K562 (cell line): ENCODE results near the gene PLEKHH2. TPM values are rescaled to one million over a fixed set of nuclear protein-coding genes. Genes with fewer than 3 reads are reported as not detected.

Experiments
- ARID1B ChIP-seq: fragments of 450-650 bp; IDR thresholded peaks from 2 replicates; pipeline ENCODE4 v1.6.1; 2016; ENCODE audit warnings: antibody characterized with exemption, mild to moderate bottlenecking, inconsistent platforms
- CEBPG ChIP-seq, 3 experiments: fragments of 200-800 bp in 1 of 3; sonication (Bioruptor generic) in 1 of 3; sonication (generic) in 1 of 3; formaldehyde crosslinking in 1 of 3; IDR thresholded peaks in 2 of 3; conservative IDR thresholded peaks in 1 of 3; 2 replicates each; pipeline versions ENCODE4 v1.6.1 to v1.8.0; 2016 to 2022; ENCODE audit warnings: missing compliant biosample characterization in 2 of 3, missing genetic modification characterization in 2 of 3, mild to moderate bottlenecking in 1 of 3, missing genetic modification reagents in 1 of 3
- DIDO1 ChIP-seq: fragments of 450-650 bp; IDR thresholded peaks from 2 replicates; pipeline ENCODE4 v1.6.1; 2016; ENCODE audit warnings: low read depth, missing biosample characterization, missing genetic modification characterization
- ETV6 ChIP-seq, 3 experiments: fragments of 150-350 bp in 1 of 3; sonication (generic) in 1 of 3; formaldehyde crosslinking in 1 of 3; IDR thresholded peaks; 2 replicates each; pipeline versions ENCODE4 v1.6.1 to v1.8.0; 2014 to 2022; ENCODE audit warnings: borderline replicate concordance in 2 of 3, low read depth in 2 of 3, antibody characterized with exemption in 1 of 3, low read length in 1 of 3, mild to moderate bottlenecking in 1 of 3, missing genetic modification reagents in 1 of 3
- FOS ChIP-seq: IDR thresholded peaks from 3 replicates; pipeline ENCODE4 v1.6.1; 2011; ENCODE audit not compliant: insufficient read length; ENCODE audit errors: extremely low read depth
- GATAD2B ChIP-seq: fragments of 450-650 bp; IDR thresholded peaks from 2 replicates; pipeline ENCODE4 v1.6.1; 2017; ENCODE audit warnings: mild to moderate bottlenecking, borderline replicate concordance
- JUNB ChIP-seq: fragments of 450-650 bp; formaldehyde crosslinking; conservative IDR thresholded peaks from 2 replicates; pipeline ENCODE4 v1.4.0; 2020; ENCODE audit warnings: mild to moderate bottlenecking
- L3MBTL2 ChIP-seq: fragments of 450-650 bp; IDR thresholded peaks from 2 replicates; pipeline ENCODE4 v1.6.1; 2016; ENCODE audit warnings: mild to moderate bottlenecking, moderate library complexity
- MEIS2 ChIP-seq: fragments of 450-650 bp; IDR thresholded peaks from 2 replicates; pipeline ENCODE4 v1.6.1; 2014; ENCODE audit warnings: mild to moderate bottlenecking; ENCODE audit not compliant: partially characterized antibody
- MTA3 ChIP-seq: fragments of 450-650 bp; formaldehyde crosslinking; IDR thresholded peaks from 2 replicates; pipeline ENCODE4 v1.6.1; 2017; ENCODE audit warnings: mild to moderate bottlenecking, borderline replicate concordance
- POLR2G ChIP-seq: fragments of 200-400 bp; formaldehyde crosslinking; IDR thresholded peaks from 2 replicates; pipeline ENCODE4 v1.6.1; 2017; ENCODE audit warnings: low read depth, mild to moderate bottlenecking, antibody characterized with exemption, low read length, moderate library complexity
- TCF7 ChIP-seq: sonication (generic); IDR thresholded peaks from 2 replicates; pipeline ENCODE4 v1.6.1; 2016; ENCODE audit warnings: antibody characterized with exemption, borderline replicate concordance
- TGIF2 ChIP-seq: sonication (generic); formaldehyde crosslinking; IDR thresholded peaks from 2 replicates; pipeline ENCODE4 v1.8.1; 2022; ENCODE audit warnings: mild to moderate bottlenecking, missing genetic modification reagents, moderate library complexity
- ZNF175 ChIP-seq: fragments of 200-800 bp; sonication (Bioruptor generic); IDR thresholded peaks from 2 replicates; pipeline ENCODE4 v1.6.1; 2016; ENCODE audit warnings: low read depth, mild to moderate bottlenecking, missing genetic modification characterization, missing compliant biosample characterization
- ZNF324 ChIP-seq: fragments of 250-450 bp; sonication (Bioruptor Pico); IDR thresholded peaks from 2 replicates; pipeline ENCODE4 v1.4.0; 2020; ENCODE audit warnings: mild to moderate bottlenecking
- ZNF551 ChIP-seq: fragments of 250-450 bp; sonication (Bioruptor Pico); IDR thresholded peaks from 2 replicates; pipeline ENCODE4 v1.5.0; 2021; ENCODE audit warnings: mild to moderate bottlenecking, moderate library complexity
- polyA plus RNA-seq, 8 experiments: library from polyadenylated mRNA; depleted of rRNA in 4 of 8; stranded (reverse) in 5 of 8; unstranded in 3 of 8; fragments of >200 nt; fragmentation: Nextera tagmentation in 2 of 8; fragmentation: Illumina TruSeq in 1 of 8; extraction: Ambion mirVana in 2 of 8; extraction: Trizol in 1 of 8; gene quantifications; 2 replicates each; pipeline versions ENCODE4 v1.2.1 to v1.2.3, GENCODE V29; 2011 to 2014; ENCODE audit warnings: inconsistent platforms in 1 of 8, missing spikeins in 1 of 8
- total RNA-seq, 7 experiments: library from RNA; depleted of rRNA in 6 of 7; stranded (reverse); fragments of >200 nt in 6 of 7; fragmentation: Illumina TruSeq in 2 of 7; extraction: Trizol in 2 of 7; gene quantifications; 2 replicates each; pipeline versions ENCODE4 v1.2.1 to v1.2.3, GENCODE V29; 2011 to 2021; ENCODE audit warnings: low replicate concordance in 1 of 7
- TF ChIP-seq, protein P1 (sequence below), 2 experiments: IDR thresholded peaks in 1 of 2; conservative IDR thresholded peaks in 1 of 2; 2 replicates each; pipeline ENCODE4 v1.6.1; 2016; ENCODE audit warnings: low read depth in 2 of 2, mild to moderate bottlenecking in 1 of 2, missing compliant biosample characterization in 1 of 2, missing genetic modification characterization in 1 of 2, moderate library complexity in 1 of 2
- TF ChIP-seq, protein P2 (sequence below): sonication (generic); IDR thresholded peaks from 2 replicates; pipeline ENCODE4 v1.6.1; 2016
- TF ChIP-seq, protein P3 (sequence below): sonication (generic); formaldehyde crosslinking; IDR thresholded peaks from 2 replicates; pipeline ENCODE4 v1.8.0; 2022; ENCODE audit warnings: missing genetic modification reagents, mild to moderate bottlenecking, borderline replicate concordance
- TF ChIP-seq, protein P4 (sequence below): fragments of 450-650 bp; formaldehyde crosslinking; IDR thresholded peaks from 2 replicates; pipeline ENCODE4 v1.4.0; 2020; ENCODE audit warnings: mild to moderate bottlenecking, moderate library complexity

PLEKHH2 gene
- total and polyA plus RNA-seq, 9 of the 15 experiments (the other 6 are each of a cell fraction or from before 2014, with no cell fraction given): 0.77 to 13.5 (median 2.7) TPM

DNA sequence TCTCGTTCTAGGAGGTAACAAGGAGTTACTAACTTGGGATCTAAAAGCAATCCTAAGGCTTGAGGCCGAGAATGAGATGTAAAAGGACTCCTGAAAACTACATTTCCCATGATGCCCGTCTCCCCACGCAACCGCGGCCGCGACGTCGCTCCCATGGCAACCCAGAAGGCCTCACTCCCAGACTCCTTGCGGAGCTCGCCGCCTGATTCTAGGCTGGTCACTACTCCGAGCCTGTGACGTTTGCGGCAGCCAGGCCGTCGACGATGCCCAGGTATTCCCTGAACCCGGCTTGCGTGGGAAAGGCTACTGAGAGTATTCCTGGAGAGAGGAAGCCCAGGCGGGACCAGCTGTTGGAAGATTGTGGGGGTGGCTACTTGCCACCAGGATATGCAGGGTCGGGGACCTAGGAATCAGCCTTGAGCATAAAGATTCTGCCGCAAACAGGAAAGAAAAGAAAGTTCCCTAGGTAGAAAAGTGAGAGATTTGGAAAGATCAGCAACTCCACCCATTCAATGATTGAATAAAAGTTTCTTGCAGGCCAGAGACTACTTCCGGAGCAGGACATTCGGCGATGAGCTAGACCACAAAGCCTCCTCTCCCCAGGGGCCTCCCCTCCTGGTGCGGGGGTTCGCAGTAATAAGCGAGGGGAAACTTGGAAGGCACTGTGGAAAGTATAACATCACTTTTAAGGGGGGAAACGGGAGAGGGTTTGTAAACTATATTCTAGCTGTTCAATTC, 137.0 kb downstream of the PLEKHH2 start, which contains the start of gene DYNC2LI1 (continued):
- TF ChIP-seq, protein P1, sequence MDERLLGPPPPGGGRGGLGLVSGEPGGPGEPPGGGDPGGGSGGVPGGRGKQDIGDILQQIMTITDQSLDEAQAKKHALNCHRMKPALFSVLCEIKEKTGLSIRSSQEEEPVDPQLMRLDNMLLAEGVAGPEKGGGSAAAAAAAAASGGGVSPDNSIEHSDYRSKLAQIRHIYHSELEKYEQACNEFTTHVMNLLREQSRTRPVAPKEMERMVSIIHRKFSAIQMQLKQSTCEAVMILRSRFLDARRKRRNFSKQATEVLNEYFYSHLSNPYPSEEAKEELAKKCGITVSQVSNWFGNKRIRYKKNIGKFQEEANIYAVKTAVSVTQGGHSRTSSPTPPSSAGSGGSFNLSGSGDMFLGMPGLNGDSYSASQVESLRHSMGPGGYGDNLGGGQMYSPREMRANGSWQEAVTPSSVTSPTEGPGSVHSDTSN (CRISPR knock-in tag; IDR thresholded peaks at IDR 0.05; ENCODE audit: low read depth): no peak
- TF ChIP-seq, protein P1 (tag; conservative IDR thresholded peaks at IDR 0.05; ENCODE audit: low read depth): no peak
- TF ChIP-seq GATAD2B (no peak), DIDO1 (tag) (peak; percentile 75), MTA3 (peak; percentile 40; the same call in 1 of the 2 replicates), ZNF551 (CRISPR knock-in tag) (no peak), JUNB (CRISPR knock-in tag) (no peak), CEBPG (CRISPR knock-in tag; IDR thresholded peaks at IDR 0.05) (peak; percentile 85), CEBPG (tag; conservative IDR thresholded peaks at IDR 0.05 in 1 of 2, IDR thresholded peaks at IDR 0.05 in 1 of 2) (no peak), ZNF324 (no peak), ZNF175 (no peak), FOS (no peak), ARID1B (no peak), L3MBTL2 (peak; percentile 79), ETV6 (IDR thresholded peaks at IDR 0.05; ENCODE audit: borderline replicate concordance in 1 of 2, low read depth in 2 of 2, low read length in 1 of 2) (no peak), ETV6 (CRISPR knock-in tag; IDR thresholded peaks at IDR 0.05; ENCODE audit: borderline replicate concordance) (no peak), TGIF2 (CRISPR knock-in tag) (no peak), TCF7 (no peak), MEIS2 (no peak), POLR2G (peak; percentile 79)
- TF ChIP-seq, protein P2, sequence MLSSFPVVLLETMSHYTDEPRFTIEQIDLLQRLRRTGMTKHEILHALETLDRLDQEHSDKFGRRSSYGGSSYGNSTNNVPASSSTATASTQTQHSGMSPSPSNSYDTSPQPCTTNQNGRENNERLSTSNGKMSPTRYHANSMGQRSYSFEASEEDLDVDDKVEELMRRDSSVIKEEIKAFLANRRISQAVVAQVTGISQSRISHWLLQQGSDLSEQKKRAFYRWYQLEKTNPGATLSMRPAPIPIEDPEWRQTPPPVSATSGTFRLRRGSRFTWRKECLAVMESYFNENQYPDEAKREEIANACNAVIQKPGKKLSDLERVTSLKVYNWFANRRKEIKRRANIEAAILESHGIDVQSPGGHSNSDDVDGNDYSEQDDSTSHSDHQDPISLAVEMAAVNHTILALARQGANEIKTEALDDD: no peak
- TF ChIP-seq, protein P3, sequence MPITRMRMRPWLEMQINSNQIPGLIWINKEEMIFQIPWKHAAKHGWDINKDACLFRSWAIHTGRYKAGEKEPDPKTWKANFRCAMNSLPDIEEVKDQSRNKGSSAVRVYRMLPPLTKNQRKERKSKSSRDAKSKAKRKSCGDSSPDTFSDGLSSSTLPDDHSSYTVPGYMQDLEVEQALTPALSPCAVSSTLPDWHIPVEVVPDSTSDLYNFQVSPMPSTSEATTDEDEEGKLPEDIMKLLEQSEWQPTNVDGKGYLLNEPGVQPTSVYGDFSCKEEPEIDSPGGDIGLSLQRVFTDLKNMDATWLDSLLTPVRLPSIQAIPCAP: no peak
- TF ChIP-seq, protein P4, sequence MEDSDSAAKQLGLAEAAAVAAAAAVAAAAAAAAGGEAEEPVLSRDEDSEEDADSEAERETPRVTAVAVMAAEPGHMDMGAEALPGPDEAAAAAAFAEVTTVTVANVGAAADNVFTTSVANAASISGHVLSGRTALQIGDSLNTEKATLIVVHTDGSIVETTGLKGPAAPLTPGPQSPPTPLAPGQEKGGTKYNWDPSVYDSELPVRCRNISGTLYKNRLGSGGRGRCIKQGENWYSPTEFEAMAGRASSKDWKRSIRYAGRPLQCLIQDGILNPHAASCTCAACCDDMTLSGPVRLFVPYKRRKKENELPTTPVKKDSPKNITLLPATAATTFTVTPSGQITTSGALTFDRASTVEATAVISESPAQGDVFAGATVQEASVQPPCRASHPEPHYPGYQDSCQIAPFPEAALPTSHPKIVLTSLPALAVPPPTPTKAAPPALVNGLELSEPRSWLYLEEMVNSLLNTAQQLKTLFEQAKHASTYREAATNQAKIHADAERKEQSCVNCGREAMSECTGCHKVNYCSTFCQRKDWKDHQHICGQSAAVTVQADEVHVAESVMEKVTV (CRISPR knock-in tag): no peak
